GM12873 (cell line): Measurements from ENCODE around the gene AFAP1.

Experiments used
- TF ChIP-seq, protein P1 (sequence below): IDR thresholded peaks from 2 replicates; pipeline ENCODE4 v1.5.1; 2012; ENCODE audit warnings: low read depth, mild to moderate bottlenecking, moderate library complexity, low read length, control low read depth; ENCODE audit not compliant: insufficient read depth; ENCODE audit errors: missing control alignments

AFAP1 gene

DNA sequence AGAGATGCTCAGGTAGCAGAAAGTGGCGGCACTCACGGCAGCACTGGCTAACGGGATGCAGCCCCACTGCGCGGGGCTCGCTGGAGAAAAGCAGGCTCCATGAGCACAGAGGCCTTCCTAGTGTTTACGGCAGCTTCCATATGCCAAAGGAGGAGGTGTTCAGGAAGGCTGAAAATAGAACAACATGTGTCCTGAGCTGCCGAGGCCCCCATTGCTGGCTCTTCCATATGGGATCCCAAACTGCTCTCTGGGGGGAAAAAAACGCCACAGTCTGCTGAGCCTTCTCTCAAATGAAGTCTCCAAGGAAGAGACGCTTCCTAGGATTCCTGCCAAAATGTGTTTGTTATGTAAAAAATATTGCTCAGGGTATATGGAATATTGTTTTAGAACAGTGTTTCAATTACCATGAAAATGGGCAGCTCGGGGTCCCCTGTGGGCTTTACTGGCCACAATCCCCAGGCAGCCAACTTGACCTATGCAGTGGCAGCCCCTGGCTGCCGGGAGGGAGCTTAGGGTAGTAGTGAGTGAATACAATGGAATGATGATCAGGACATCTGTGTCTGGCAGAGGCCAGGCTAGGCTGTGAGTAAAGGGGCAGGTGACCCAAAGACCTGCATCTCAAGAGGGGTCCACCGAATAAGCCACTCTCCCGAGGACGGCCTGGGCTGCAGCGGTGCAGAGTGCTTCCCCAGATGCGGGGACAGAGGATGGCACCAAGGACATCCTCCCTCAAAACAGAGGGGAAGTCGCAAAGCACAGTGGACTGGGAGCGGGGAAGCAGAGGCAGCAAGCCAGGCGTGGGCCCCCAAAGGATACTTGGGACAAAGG is 170.1 kb downstream of the AFAP1 start:
- TF ChIP-seq, protein P1, sequence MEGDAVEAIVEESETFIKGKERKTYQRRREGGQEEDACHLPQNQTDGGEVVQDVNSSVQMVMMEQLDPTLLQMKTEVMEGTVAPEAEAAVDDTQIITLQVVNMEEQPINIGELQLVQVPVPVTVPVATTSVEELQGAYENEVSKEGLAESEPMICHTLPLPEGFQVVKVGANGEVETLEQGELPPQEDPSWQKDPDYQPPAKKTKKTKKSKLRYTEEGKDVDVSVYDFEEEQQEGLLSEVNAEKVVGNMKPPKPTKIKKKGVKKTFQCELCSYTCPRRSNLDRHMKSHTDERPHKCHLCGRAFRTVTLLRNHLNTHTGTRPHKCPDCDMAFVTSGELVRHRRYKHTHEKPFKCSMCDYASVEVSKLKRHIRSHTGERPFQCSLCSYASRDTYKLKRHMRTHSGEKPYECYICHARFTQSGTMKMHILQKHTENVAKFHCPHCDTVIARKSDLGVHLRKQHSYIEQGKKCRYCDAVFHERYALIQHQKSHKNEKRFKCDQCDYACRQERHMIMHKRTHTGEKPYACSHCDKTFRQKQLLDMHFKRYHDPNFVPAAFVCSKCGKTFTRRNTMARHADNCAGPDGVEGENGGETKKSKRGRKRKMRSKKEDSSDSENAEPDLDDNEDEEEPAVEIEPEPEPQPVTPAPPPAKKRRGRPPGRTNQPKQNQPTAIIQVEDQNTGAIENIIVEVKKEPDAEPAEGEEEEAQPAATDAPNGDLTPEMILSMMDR: no peak

DNA sequence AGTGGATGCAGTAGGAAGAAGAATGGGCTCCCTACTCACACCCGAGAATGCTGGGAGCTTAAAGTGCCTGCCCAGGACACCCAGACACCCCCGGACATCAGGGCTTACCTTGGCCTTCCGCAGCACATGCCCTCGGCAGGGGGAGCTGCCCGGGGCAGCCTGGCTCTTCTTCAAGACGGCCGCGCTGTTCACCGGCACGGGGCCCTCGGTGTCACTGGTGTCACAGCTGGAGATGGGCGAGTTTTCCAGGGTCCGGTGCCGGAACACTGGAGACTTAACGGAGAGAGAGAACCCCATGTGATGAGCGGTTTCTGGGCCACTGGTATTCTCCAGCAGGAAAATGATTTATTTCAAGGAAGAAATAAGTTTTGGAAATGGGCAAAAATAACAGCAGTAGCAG is 170.9 kb downstream of the AFAP1 start:
- TF ChIP-seq, protein P1: no peak

GRCh38 chr4:7767966-7768365 is 171.7 kb downstream of the AFAP1 start:
- TF ChIP-seq, protein P1: no peak

DNA sequence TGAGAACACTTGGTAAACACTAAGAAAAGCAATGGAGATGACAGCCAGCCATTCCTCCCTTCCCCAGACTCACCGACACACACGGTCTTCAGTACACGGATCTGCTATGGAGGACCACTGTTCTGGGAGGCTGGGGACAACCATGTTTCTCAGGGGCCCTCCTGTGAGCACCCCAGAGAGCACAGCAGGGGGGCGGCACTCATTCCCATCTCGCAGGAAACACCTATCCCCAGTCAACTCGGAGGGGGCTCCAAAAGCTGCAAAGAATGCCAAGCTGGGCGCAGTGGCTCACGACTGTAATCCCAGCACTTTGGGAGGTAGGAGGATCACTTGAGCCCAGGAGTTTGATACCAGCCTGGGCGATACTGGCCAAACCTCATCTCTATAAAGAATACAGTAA is 172.1 kb downstream of the AFAP1 start:
- TF ChIP-seq, protein P1: no peak

DNA sequence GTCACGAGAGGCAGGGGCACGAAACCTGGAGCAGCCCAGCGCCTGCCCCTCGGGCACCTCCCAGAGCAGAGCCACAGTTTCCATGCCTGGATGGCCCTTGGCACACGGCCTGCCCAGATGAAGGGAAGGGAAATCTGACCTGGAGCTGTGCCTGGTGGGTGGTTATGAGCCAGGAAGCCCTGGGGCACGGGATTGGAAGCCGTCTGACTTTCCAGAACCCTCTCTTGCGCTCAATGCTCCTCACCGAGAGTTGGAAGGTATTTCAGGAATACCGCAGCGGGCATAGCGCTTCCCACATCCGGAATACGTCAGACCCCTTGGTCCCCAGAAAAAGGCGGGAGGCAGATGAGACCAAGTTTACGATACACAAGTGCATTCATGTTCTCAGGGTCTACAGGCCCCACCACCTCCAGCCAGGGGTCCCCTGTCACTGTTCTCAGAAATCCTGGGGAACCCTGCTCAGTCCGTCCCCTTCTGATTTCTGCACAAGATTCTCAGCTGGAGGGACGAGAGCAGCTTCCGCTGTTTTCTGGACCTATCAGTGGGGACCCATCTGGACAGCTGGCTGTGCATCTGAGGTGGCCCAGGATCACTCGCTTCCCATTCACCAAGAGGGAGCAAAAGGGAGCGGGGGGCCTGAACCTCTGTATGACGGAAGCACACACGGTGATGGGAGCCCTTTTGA is 172.9 kb downstream of the AFAP1 start:
- TF ChIP-seq, protein P1: no peak

DNA sequence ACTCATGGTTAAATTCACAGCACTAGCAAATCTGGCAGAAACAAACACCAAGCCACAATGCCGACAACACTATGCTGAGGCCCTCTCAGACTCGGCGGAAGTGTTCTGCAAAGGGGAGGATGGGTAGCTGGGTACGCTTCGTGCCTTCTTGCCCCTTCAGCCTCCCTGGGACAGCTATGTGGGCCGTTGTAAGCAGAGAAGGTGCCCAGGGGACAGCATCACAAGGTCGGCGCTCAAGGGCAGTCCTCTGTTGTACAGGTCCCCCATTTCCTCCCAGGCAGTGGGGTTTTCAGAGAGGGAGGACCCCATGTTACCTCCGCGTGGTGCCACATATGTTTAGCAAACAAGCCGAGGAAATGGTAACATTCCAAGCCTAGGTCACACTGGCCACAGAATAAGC is 173.6 kb downstream of the AFAP1 start:
- TF ChIP-seq, protein P1: no peak

- TF ChIP-seq, protein P1: no peak
Observed at GRCh38 chr4:7765666-7766065, 174.0 kb downstream of the AFAP1 start.
